ENCODE results near the gene SPEF1.

DNA sequence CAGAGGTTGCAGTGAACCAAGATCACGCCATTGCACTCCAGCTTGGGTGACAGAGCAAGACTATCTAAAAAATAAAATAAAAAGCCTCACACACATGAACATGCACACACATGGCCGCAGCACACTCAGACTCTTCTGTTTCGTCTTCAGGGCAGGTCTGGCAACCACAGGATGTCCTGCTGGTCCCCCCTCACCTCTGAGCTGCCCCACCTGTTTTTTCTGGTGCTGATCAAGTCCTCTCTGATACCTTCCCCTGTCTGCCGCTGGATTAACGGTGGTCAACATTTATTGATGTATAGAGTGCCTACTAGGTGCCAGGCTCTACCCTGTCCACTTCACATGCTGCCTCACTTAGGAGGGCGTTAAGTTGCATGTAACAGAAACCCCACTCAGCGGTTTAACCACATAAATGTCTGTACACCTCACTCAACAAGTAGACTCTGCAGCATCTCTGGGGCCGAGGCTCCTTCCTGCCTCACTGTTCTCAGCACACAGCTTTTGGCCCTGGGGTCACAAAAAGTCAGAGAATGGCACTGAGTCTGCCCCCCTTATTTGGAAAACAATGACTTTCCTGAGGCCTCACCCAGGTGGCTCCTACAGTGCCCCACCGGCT lies 34.6 kb upstream of the SPEF1 start:
- TF ChIP-seq POLR2A (IDR thresholded peaks at IDR 0.05) = no peak
- no peak for TF ChIP-seq CTCF (IDR thresholded peaks at IDR 0.05 in 8 of 11, conservative IDR thresholded peaks at IDR 0.05 in 3 of 11)
- TF ChIP-seq POLR2AphosphoS5 (IDR thresholded peaks at IDR 0.05) = no peak
